Measurements from ENCODE around the gene OSBPL6. TPM values are rescaled to one million over a fixed set of nuclear protein-coding genes. Genes with fewer than 3 reads are reported as not detected.
A peak's percentile ranks its signal among the peaks of the same experiment; 100 is the strongest.

The OSBPL6 gene
- total and polyA plus RNA-seq, 9 of the 15 experiments (the other 6 are each of a cell fraction or from before 2014, with no cell fraction given) = 3.4 to 12.7 (median 9.3) TPM

DNA sequence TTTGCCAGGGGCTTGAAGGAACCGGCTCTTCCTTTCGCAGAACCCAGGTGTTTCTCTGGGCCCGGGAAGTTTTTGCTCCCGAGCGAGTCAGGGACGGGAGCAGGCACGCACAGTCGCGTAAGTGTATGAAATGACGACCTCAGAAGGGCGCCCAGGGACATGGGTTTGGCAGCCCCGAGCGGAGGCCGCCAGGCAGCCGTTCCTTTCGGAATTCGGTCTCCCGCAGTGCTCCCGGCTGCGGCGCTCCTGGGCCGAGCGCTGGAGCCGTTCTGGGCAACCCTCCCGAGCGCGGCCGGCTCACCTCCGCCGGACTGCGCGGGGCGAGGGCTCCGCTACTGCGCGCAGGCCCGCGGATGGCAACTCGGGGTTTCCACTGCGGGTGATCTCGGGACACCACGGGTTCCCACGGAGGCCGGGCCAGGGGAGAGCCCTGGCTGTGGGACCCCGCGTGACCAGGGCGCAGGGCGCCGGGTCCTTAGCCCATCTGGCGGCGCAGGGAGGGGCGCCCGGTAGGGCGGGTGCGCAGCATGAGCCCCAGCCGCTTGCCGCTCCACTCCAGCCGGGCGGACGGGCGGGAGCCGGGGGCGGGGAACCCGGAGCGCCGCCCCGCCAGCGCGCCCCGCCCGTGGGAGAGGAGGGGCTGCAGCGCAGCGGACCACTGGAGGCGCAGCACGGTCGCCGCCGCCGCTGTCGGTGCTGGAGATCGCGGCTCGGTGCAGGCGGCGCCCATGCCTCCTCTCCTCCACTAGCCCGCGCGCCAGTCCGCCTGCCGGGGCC is at the start of gene OSBPL6 (continued):
- TF ChIP-seq, protein P1, sequence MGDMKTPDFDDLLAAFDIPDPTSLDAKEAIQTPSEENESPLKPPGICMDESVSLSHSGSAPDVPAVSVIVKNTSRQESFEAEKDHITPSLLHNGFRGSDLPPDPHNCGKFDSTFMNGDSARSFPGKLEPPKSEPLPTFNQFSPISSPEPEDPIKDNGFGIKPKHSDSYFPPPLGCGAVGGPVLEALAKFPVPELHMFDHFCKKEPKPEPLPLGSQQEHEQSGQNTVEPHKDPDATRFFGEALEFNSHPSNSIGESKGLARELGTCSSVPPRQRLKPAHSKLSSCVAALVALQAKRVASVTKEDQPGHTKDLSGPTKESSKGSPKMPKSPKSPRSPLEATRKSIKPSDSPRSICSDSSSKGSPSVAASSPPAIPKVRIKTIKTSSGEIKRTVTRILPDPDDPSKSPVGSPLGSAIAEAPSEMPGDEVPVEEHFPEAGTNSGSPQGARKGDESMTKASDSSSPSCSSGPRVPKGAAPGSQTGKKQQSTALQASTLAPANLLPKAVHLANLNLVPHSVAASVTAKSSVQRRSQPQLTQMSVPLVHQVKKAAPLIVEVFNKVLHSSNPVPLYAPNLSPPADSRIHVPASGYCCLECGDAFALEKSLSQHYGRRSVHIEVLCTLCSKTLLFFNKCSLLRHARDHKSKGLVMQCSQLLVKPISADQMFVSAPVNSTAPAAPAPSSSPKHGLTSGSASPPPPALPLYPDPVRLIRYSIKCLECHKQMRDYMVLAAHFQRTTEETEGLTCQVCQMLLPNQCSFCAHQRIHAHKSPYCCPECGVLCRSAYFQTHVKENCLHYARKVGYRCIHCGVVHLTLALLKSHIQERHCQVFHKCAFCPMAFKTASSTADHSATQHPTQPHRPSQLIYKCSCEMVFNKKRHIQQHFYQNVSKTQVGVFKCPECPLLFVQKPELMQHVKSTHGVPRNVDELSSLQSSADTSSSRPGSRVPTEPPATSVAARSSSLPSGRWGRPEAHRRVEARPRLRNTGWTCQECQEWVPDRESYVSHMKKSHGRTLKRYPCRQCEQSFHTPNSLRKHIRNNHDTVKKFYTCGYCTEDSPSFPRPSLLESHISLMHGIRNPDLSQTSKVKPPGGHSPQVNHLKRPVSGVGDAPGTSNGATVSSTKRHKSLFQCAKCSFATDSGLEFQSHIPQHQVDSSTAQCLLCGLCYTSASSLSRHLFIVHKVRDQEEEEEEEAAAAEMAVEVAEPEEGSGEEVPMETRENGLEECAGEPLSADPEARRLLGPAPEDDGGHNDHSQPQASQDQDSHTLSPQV (IDR thresholded peaks at IDR 0.05) = peak; percentile 37; the same call in 1 of the 2 replicates
- TF ChIP-seq GABPB1 (CRISPR knock-in tag; IDR thresholded peaks at IDR 0.05) (peak; percentile 34; the same call in 1 of the 2 replicates), RAD51 (IDR thresholded peaks at IDR 0.05; ENCODE audit: borderline replicate concordance, low read depth) (no peak), XRCC4 (IDR thresholded peaks at IDR 0.05; ENCODE audit: extremely low read depth, insufficient read depth, insufficient read length) (no peak), ESRRA (IDR thresholded peaks at IDR 0.05; ENCODE audit: borderline replicate concordance, low read depth) (peak; percentile 43; the same call in 1 of the 2 replicates), RUNX1 (IDR thresholded peaks at IDR 0.05; ENCODE audit: low read depth) (0 out of 2 replicates have a peak, but pooled peaks have one; percentile 15), U2AF1 (optimal IDR thresholded peaks at IDR 0.05; ENCODE audit: low read depth, low read length) (peak; percentile 15), HNRNPL (IDR thresholded peaks at IDR 0.05; ENCODE audit: low read depth, low read length) (peak; percentile 43; the same call in 1 of the 2 replicates), HSF4 (CRISPR knock-in tag; IDR thresholded peaks at IDR 0.05; ENCODE audit: borderline replicate concordance) (no peak), CREBBP (IDR thresholded peaks at IDR 0.05; ENCODE audit: low read depth, low read length) (no peak)
- TF ChIP-seq, protein P2, sequence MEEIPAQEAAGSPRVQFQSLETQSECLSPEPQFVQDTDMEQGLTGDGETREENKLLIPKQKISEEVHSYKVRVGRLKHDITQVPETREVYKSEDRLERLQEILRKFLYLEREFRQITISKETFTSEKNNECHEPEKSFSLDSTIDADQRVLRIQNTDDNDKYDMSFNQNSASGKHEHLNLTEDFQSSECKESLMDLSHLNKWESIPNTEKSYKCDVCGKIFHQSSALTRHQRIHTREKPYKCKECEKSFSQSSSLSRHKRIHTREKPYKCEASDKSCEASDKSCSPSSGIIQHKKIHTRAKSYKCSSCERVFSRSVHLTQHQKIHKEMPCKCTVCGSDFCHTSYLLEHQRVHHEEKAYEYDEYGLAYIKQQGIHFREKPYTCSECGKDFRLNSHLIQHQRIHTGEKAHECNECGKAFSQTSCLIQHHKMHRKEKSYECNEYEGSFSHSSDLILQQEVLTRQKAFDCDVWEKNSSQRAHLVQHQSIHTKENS (CRISPR knock-in tag; IDR thresholded peaks at IDR 0.05) = no peak
- TF ChIP-seq, protein P3, sequence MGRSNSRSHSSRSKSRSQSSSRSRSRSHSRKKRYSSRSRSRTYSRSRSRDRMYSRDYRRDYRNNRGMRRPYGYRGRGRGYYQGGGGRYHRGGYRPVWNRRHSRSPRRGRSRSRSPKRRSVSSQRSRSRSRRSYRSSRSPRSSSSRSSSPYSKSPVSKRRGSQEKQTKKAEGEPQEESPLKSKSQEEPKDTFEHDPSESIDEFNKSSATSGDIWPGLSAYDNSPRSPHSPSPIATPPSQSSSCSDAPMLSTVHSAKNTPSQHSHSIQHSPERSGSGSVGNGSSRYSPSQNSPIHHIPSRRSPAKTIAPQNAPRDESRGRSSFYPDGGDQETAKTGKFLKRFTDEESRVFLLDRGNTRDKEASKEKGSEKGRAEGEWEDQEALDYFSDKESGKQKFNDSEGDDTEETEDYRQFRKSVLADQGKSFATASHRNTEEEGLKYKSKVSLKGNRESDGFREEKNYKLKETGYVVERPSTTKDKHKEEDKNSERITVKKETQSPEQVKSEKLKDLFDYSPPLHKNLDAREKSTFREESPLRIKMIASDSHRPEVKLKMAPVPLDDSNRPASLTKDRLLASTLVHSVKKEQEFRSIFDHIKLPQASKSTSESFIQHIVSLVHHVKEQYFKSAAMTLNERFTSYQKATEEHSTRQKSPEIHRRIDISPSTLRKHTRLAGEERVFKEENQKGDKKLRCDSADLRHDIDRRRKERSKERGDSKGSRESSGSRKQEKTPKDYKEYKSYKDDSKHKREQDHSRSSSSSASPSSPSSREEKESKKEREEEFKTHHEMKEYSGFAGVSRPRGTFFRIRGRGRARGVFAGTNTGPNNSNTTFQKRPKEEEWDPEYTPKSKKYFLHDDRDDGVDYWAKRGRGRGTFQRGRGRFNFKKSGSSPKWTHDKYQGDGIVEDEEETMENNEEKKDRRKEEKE (IDR thresholded peaks at IDR 0.05; ENCODE audit: borderline replicate concordance in 1 of 2, control insufficient read depth in 1 of 2, low read depth in 2 of 2, low read length in 1 of 2) = no peak
- TF ChIP-seq, protein P4, sequence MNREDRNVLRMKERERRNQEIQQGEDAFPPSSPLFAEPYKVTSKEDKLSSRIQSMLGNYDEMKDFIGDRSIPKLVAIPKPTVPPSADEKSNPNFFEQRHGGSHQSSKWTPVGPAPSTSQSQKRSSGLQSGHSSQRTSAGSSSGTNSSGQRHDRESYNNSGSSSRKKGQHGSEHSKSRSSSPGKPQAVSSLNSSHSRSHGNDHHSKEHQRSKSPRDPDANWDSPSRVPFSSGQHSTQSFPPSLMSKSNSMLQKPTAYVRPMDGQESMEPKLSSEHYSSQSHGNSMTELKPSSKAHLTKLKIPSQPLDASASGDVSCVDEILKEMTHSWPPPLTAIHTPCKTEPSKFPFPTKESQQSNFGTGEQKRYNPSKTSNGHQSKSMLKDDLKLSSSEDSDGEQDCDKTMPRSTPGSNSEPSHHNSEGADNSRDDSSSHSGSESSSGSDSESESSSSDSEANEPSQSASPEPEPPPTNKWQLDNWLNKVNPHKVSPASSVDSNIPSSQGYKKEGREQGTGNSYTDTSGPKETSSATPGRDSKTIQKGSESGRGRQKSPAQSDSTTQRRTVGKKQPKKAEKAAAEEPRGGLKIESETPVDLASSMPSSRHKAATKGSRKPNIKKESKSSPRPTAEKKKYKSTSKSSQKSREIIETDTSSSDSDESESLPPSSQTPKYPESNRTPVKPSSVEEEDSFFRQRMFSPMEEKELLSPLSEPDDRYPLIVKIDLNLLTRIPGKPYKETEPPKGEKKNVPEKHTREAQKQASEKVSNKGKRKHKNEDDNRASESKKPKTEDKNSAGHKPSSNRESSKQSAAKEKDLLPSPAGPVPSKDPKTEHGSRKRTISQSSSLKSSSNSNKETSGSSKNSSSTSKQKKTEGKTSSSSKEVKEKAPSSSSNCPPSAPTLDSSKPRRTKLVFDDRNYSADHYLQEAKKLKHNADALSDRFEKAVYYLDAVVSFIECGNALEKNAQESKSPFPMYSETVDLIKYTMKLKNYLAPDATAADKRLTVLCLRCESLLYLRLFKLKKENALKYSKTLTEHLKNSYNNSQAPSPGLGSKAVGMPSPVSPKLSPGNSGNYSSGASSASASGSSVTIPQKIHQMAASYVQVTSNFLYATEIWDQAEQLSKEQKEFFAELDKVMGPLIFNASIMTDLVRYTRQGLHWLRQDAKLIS (CRISPR knock-in tag; IDR thresholded peaks at IDR 0.05) = peak; percentile 80; the same call in 1 of the 2 replicates
